ENCODE measurements around the gene BAZ2B. TPM values are rescaled to one million over a fixed set of nuclear protein-coding genes. Genes with fewer than 3 reads are reported as not detected.

Gene BAZ2B
- total RNA-seq, 1 experiment from 2014 or later: 54.9 TPM

GRCh38 chr2:159419403-159419802, 196.9 kb downstream of the BAZ2B start:
- no peaks in the 10 kb centered on the region for H3K9me3 ChIP-seq (ENCODE audit: control insufficient read depth, low read depth, low read length)
- no peak overlapping the region for H4K5ac ChIP-seq (ENCODE audit: insufficient read length, low read depth, low read length)
- Mint-ChIP-seq H3K27me3 (ENCODE audit: low read depth) (no peaks in the 10 kb centered on the region), H3K4me3 (no peak overlapping the region), H3K4me1 (no peaks in the 10 kb centered on the region), H3K9me3 (peaks cover 0 to 6% of the 10 kb centered on the region in 2 experiments; a peak in 2 of 5 replicates), H3K36me3 (ENCODE audit: insufficient read depth in 1 of 3, low read depth in 3 of 3) (peaks cover 17 to 19% (median 19%) of the 10 kb centered on the region in 3 experiments), H3K27ac (no peak overlapping the region)
- H3K23ac ChIP-seq (ENCODE audit: insufficient read length, low read depth, low read length): no peak overlapping the region
- H4K91ac ChIP-seq (ENCODE audit: insufficient read length, low read depth, low read length): no peak overlapping the region
- no peaks in the 10 kb centered on the region for H3K27me3 ChIP-seq (ENCODE audit: insufficient read depth, low read length)
- no peaks in the 10 kb centered on the region for H3K79me2 ChIP-seq (ENCODE audit: insufficient read depth, low read length)
- H3K9ac ChIP-seq (ENCODE audit: extremely low read depth, insufficient read length, low read length): no peak overlapping the region
- no peak overlapping the region for H2BK120ac ChIP-seq (ENCODE audit: low read depth, low read length, poor library complexity, severe bottlenecking)
- H3K79me1 ChIP-seq (ENCODE audit: insufficient read depth, low read depth, low read length, poor library complexity, severe bottlenecking): no peaks in the 10 kb centered on the region
- H3K4ac ChIP-seq (ENCODE audit: low read depth, low read length): no peak overlapping the region
- H3K27ac ChIP-seq (ENCODE audit: insufficient read length, low read depth, low read length): no peak overlapping the region
- no peak overlapping the region for H4K8ac ChIP-seq (replicated peaks; ENCODE audit: insufficient read length, low read depth, low read length)
- H2BK20ac ChIP-seq (ENCODE audit: low read depth, low read length, poor library complexity, severe bottlenecking): no peak overlapping the region
- no peaks in the 10 kb centered on the region for H3K4me1 ChIP-seq (ENCODE audit: insufficient read depth, low read length)
- no peak overlapping the region for H2BK12ac ChIP-seq (ENCODE audit: insufficient read length, low read depth, low read length)
- no peak overlapping the region for H3K18ac ChIP-seq (ENCODE audit: insufficient read length, low read depth, low read length)
- no peaks in the 10 kb centered on the region for H3K23me2 ChIP-seq (ENCODE audit: insufficient read length, low read depth, low read length, poor library complexity, severe bottlenecking)
- no peak overlapping the region for H3K4me2 ChIP-seq (ENCODE audit: insufficient read depth, insufficient read length, low read length)
- no peak overlapping the region for H2BK15ac ChIP-seq (ENCODE audit: low read depth, low read length)
- no peak overlapping the region for H3K56ac ChIP-seq (ENCODE audit: insufficient read length, low read depth, low read length)
- no peak overlapping the region for H2BK5ac ChIP-seq (ENCODE audit: insufficient read length, low read length)
- H4K20me1 ChIP-seq (ENCODE audit: control insufficient read depth, insufficient read depth, insufficient read length): no peaks in the 10 kb centered on the region
- H2AK5ac ChIP-seq (ENCODE audit: insufficient read length, low read length): no peak overlapping the region
- no peak for TF ChIP-seq CTCF (conservative IDR thresholded peaks at IDR 0.05)
- no CpG with 5 or more reads among the region's 2 CpGs for WGBS (ENCODE audit: extremely low coverage, insufficient read length, low lambda C conversion rate)
- DNase-seq: no peak
- no peak overlapping the region for H2AFZ ChIP-seq (ENCODE audit: low read length)
- H3T11ph ChIP-seq (ENCODE audit: low read length): no peak overlapping the region
- H3K14ac ChIP-seq (ENCODE audit: insufficient read depth, low read length): no peak overlapping the region

Measured in H9 (cell line).